Muscle layer of colon (tissue), 2 donors: ENCODE measurements around the gene STMN3.

Experiments used
- H3K27ac ChIP-seq: one replicate; pipeline ENCODE4 v1.7.0; 2013; ENCODE audit warnings: low read depth, mild to moderate bottlenecking, low read length, moderate library complexity
- H3K27me3 ChIP-seq, 2 donors: one replicate each; pipeline ENCODE4 v1.7.0; 2013; ENCODE audit warnings: low read length in 2 of 2, mild to moderate bottlenecking in 2 of 2; ENCODE audit not compliant: insufficient read depth in 2 of 2, control insufficient read depth in 1 of 2
- H3K36me3 ChIP-seq: one replicate; pipeline ENCODE4 v1.7.0; 2013; ENCODE audit warnings: mild to moderate bottlenecking, low read length; ENCODE audit not compliant: insufficient read depth
- H3K4me1 ChIP-seq: one replicate; pipeline ENCODE4 v1.7.0; 2013; ENCODE audit warnings: mild to moderate bottlenecking, low read length; ENCODE audit not compliant: insufficient read depth
- H3K4me3 ChIP-seq, 2 donors: one replicate each; pipeline ENCODE4 v1.7.0; 2013; ENCODE audit warnings: low read length in 2 of 2, low read depth in 1 of 2, mild to moderate bottlenecking in 1 of 2, moderate library complexity in 1 of 2
- H3K9ac ChIP-seq: one replicate; pipeline ENCODE4 v1.7.0; 2013; ENCODE audit warnings: low read length
- H3K9me3 ChIP-seq: one replicate; pipeline ENCODE4 v1.7.0; 2013; ENCODE audit warnings: mild to moderate bottlenecking, low read length
- donor health status: abdominal sarcoma.
- donor health status: Adenocarcinoma of cecum.

STMN3 gene

DNA sequence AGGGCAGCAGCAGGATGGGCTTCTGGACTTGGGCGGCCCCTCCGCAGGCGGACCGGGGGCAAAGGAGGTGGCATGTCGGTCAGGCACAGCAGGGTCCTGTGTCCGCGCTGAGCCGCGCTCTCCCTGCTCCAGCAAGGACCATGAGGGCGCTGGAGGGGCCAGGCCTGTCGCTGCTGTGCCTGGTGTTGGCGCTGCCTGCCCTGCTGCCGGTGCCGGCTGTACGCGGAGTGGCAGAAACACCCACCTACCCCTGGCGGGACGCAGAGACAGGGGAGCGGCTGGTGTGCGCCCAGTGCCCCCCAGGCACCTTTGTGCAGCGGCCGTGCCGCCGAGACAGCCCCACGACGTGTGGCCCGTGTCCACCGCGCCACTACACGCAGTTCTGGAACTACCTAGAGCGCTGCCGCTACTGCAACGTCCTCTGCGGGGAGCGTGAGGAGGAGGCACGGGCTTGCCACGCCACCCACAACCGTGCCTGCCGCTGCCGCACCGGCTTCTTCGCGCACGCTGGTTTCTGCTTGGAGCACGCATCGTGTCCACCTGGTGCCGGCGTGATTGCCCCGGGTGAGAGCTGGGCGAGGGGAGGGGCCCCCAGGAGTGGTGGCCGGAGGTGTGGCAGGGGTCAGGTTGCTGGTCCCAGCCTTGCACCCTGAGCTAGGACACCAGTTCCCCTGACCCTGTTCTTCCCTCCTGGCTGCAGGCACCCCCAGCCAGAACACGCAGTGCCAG lies 43.6 kb upstream of the STMN3 start, which contains the start of gene TNFRSF6B:
Gene TNFRSF6B, plus strand, starts transcription at position 25 of the 729 bp plus-strand sequence. Its CDS starts 116 bp downstream, at position 141.
- Histone ChIP-seq H3K4me1 (no peaks in the 10 kb centered on the region), H3K27ac (no peak within 1 kb of the TSS), H3K27me3 (no peaks in the 10 kb centered on the region), H3K9ac (no peak within 1 kb of the TSS), H3K36me3 (peaks cover 15% of the 10 kb centered on the region), H3K4me3 (no peak within 1 kb of the TSS), H3K9me3 (no peaks in the 10 kb centered on the region)

DNA sequence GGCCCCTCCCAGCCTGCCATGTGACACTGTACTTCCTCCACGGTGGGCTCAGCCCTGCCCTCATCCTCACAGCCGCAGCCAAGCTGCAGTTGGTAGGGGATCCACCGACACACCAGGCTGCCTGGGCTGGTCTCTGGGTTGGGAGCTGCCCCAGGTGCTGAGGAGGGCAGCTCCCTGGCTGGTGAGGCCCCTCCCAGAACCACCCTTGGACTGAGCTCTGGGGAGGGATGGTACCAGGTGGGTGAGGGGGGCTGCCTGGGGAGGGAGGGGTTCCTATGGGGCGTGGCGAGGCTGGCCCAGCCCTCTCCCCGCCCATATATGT lies 43.0 kb upstream of the STMN3 start:
- Histone ChIP-seq H3K27ac (no peak overlapping the region), H3K4me3 (no peak overlapping the region), H3K9ac (no peak overlapping the region), H3K36me3 (peaks cover 15% of the 10 kb centered on the region), H3K9me3 (no peaks in the 10 kb centered on the region), H3K27me3 (no peaks in the 10 kb centered on the region), H3K4me1 (no peaks in the 10 kb centered on the region)

DNA sequence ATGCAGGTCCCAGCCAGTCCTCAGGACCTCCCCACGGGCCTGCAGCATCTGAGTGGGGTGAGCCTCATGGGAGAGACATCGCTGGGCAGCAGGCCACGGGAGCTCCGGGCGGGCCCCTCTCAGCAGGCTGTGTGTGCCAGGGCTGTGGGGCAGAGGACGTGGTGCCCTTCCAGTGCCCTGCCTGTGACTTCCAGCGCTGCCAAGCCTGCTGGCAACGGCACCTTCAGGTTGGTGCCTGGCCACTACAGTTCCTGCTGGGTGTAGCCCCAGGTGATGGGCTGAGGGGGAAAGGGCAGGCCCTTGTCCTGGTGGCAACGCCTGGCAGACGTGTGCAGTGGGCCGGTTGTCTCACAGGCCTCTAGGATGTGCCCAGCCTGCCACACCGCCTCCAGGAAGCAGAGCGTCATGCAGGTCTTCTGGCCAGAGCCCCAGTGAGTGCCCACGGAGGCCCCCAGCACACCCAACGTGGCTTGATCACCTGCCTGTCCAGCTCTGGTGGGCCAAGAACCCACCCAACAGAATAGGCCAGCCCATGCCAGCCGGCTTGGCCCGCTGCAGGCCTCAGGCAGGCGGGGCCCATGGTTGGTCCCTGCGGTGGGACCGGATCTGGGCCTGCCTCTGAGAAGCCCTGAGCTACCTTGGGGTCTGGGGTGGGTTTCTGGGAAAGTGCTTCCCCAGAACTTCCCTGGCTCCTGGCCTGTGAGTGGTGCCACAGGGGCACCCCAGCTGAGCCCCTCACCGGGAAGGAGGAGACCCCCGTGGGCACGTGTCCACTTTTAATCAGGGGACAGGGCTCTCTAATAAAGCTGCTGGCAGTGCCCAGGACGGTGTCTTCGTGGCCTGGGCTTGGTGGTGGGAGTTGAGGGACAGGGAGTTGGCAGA lies 42.4 kb upstream of the STMN3 start:
- no peaks in the 10 kb centered on the region for H3K9me3 ChIP-seq
- H3K36me3 ChIP-seq: peaks cover 15% of the 10 kb centered on the region
- H3K9ac ChIP-seq: no peak overlapping the region
- H3K27ac ChIP-seq: no peak overlapping the region
- H3K27me3 ChIP-seq: no peaks in the 10 kb centered on the region
- H3K4me1 ChIP-seq: no peaks in the 10 kb centered on the region
- H3K4me3 ChIP-seq: no peak overlapping the region

DNA sequence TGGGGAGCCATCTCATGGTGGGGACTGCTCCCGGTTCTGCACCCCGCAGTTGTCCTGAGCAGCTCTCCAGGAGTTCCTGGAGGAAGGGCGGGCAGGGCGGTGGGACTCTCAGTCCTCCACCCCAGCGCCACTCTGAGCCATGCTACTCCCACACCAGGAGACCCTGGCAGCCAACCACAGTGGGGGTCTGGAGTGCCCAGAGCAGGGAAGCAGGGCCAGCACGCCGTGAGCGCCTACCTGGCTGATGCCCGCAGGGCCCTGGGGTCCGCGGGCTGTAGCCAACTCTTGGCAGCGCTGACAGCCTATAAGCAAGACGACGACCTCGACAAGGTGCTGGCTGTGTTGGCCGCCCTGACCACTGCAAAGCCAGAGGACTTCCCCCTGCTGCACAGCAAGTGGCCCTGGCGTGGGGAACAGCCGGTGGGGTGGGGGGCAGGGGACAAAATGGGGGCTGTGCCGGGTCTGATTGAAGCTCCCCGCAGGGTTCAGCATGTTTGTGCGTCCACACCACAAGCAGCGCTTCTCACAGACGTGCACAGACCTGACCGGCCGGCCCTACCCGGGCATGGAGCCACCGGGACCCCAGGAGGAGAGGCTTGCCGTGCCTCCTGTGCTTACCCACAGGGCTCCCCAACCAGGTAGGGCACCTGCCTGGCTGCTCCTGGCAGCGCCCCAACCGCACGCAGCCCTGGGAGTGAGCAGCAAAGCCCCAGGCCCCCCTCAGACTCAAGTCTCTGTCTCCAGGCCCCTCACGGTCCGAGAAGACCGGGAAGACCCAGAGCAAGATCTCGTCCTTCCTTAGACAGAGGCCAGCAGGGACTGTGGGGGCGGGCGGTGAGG lies 41.6 kb upstream of the STMN3 start:
- Histone ChIP-seq H3K9me3 (no peaks in the 10 kb centered on the region), H3K27ac (no peak overlapping the region), H3K4me3 (no peak overlapping the region), H3K27me3 (no peaks in the 10 kb centered on the region), H3K4me1 (no peaks in the 10 kb centered on the region), H3K36me3 (peaks cover 15% of the 10 kb centered on the region), H3K9ac (no peak overlapping the region)

DNA sequence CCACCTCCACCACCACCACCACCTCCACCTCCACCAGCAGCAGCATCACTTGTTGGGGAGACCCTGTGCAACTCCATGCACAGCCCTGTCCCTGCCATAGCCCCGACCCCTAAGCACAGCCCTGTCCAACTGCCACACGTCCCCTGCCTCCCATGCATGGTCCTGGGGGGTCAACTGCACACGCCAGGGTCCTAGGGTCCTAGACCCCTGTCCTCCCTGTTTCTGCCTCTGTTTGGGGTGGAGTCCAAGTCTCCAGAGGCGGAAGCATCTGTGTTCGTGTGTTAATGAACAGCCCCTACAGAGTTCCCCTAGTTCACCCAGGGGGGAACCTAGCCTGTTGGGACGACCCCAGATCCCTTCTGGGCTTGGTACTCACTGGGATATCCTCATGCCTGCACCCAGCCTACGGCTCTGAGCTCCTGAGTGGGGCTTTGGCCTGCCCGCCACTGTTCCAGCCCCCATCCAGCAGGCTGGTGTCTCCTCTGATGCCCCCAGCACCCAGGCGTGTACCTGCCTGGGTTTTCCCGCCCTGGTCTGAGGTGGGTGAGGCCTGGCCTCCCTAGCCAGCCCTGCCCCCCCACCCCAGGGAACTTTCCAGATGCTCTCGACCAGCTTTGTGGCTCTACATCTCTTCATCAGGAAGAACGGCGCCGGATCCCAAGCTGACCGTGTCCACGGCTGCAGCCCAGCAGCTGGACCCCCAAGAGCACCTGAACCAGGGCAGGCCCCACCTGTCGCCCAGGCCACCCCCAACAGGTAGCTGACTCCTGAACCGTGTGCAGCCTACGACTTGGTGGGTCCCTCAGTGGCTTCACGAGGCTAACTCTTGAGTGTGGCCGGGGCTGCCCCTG lies 40.7 kb upstream of the STMN3 start:
- Histone ChIP-seq H3K27ac (no peak overlapping the region), H3K27me3 (no peaks in the 10 kb centered on the region), H3K9me3 (no peaks in the 10 kb centered on the region), H3K4me3 (no peak overlapping the region), H3K36me3 (peaks cover 15% of the 10 kb centered on the region), H3K4me1 (no peaks in the 10 kb centered on the region), H3K9ac (no peak overlapping the region)

GRCh38 chr20:63693083-63693732 lies 40.0 kb upstream of the STMN3 start:
- no peaks in the 10 kb centered on the region for H3K4me1 ChIP-seq
- peaks cover 15% of the 10 kb centered on the region for H3K36me3 ChIP-seq
- no peak overlapping the region for H3K9ac ChIP-seq
- H3K27ac ChIP-seq: no peak overlapping the region
- no peak overlapping the region for H3K4me3 ChIP-seq
- H3K27me3 ChIP-seq: no peaks in the 10 kb centered on the region
- H3K9me3 ChIP-seq: no peaks in the 10 kb centered on the region

- Histone ChIP-seq H3K4me1 (peaks cover under 1% of the 10 kb centered on the region), H3K27me3 (no peaks in the 10 kb centered on the region), H3K9ac (no peak overlapping the region), H3K9me3 (no peaks in the 10 kb centered on the region), H3K4me3 (no peak overlapping the region), H3K36me3 (peaks cover 15% of the 10 kb centered on the region), H3K27ac (no peak overlapping the region)
Observed at GRCh38 chr20:63692436-63693082, 39.3 kb upstream of the STMN3 start.

DNA sequence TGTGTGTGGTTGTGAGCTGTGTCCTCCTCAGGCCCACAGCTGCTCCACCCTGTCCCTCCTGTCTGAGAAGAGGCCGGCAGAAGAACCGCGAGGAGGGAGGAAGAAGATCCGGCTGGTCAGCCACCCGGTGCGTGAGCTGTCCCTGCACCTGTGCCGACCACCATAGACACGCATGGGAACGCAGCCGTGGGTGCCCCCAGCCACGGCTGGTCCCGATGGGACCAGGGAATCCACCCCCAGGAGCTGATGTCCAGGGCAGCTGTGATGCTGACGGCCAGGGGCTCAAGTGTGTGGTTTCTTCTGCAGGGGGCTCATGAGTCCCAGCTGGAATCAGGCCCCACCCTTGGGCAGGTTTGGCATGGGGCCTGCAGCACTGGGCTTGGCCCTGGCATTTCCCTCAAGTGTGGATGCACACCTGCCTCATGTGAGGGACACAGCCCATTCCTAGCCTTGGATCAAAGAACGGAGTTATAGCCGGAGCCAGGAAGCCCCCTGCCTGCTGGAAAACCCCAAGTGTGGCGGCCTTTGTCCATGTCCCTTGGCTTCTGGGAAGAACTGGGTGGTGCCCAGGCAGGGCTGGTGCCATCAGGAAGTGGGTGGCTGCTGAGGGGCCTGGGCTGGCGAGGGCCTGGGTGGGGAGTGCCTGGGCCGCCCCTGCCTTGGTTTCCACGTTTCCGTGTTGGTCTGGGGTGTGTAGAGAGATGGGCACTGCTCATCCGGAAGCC lies 38.6 kb upstream of the STMN3 start:
- peaks cover 15% of the 10 kb centered on the region for H3K36me3 ChIP-seq
- no peak overlapping the region for H3K9ac ChIP-seq
- H3K4me1 ChIP-seq: peaks cover 7% of the 10 kb centered on the region
- H3K27ac ChIP-seq: no peak overlapping the region
- no peaks in the 10 kb centered on the region for H3K9me3 ChIP-seq
- H3K27me3 ChIP-seq: no peaks in the 10 kb centered on the region
- H3K4me3 ChIP-seq: no peak overlapping the region

GRCh38 chr20:63690898-63691710 lies 37.9 kb upstream of the STMN3 start:
- Histone ChIP-seq H3K27me3 (no peaks in the 10 kb centered on the region), H3K4me1 (peaks cover 15% of the 10 kb centered on the region), H3K36me3 (peaks cover 15% of the 10 kb centered on the region), H3K4me3 (no peak overlapping the region), H3K9me3 (no peaks in the 10 kb centered on the region), H3K27ac (no peak overlapping the region), H3K9ac (no peak overlapping the region)
